Activated T-cell treated with anti-CD3 and anti-CD28 coated beads for 48 hours (primary cell): ENCODE data around the gene NOS1.
A peak's percentile ranks its signal among the peaks of the same experiment; 100 is the strongest.
"Not testable (repeated sequence)": the region's sequence is repeated elsewhere in the genome, so short reads cannot be mapped to it uniquely, and the experiment has no call there.

Experiments
- DNase-seq: peaks from one replicate; pipeline ENCODE4 v3.0.0-alpha.2; 2020; ENCODE audit warnings: low read depth

NOS1 gene

DNA sequence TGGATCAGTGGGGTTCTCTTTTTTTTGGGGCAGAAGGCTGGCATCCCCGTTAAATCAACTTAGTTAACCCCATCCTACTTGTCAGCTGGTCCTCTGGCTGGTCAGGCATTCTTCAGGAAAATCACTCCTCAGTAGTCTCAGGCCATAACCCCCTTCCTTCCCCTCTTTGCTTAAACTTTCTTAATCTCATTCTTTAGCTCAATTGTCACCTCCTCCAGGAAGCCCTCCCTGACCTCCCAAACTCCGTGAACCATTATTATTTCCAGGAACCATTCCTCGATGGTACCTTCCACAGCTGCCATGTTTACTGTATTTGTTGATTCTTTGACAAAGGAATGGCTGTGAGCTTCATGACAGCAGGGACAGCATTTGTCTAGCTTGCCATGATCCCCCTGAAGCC is 98.7 kb downstream of the NOS1 start:
- no peak for DNase-seq

GRCh38 chr12:117261247-117261646 is 100.2 kb downstream of the NOS1 start:
- DNase-seq: no peak

GRCh38 chr12:117255386-117255785 is 106.0 kb downstream of the NOS1 start:
- no peak for DNase-seq

DNA sequence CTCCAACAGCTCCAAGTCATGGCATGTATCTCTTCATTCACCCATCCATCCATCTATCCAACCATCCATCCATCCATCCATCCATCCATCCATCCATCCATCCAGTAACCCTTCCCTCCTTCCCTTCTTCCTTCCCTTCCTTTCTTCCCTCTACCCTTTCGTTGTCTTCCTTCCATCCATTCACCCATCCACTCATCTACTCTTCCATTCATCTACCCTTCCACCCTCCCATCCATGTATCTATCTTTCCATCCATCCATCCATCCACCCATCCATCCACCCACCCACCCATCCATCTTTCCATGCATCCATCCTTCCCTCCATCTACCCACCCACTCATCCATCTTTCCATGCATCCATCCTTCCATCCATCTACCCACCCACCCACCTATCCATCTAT is 117.9 kb downstream of the NOS1 start:
- no peak for DNase-seq

DNA sequence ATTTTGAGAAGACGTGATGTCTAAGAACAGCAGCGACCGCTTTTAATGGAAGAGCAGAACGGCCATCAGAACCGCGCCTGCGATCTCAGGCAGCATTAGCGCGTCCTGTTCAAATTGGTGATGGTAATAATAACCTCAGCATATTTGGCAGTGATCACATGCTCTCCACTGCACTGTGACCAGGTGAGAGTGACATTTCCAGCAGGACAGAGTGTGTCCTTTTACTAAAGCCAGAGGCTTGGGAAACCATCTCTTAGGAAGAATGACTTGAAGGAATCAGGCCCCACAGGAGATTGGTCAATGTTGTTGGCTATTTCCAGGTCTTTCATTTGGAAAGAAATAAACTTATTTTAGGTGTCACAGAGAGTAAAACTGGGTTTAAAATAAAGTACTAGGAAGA is 119.7 kb downstream of the NOS1 start:
- DNase-seq: no peak

DNA sequence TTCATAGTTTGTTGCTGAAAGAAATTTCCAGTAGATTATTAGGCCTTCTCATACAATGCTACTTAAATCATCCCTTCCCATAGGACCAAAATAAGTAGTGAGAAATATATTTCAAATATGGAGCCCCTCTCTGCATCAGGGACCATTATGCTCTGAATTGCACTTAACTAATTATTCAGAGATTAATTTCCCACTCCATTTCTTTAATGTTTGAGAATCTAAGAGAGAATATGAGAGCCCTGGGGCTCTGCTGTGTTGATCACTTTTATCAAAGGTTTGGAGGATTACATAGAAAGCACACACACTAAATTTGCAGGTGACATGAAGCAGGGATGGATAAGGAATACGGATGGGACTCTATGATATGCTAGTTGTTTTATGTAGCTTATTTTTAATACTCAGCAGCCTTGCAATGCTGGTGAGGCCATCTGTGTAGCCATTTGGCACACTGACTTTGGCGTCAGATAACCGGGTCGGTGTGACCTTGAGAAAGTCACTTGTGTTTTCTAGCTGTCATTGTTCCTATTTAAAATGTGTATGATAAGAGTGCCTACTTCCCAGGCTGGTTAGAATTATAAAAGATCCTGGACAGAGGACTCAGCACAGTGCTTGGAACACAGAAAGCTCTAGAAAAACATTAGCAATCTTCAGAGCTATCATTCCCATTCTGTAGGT is 121.2 kb downstream of the NOS1 start:
- DNase-seq: no peak

DNA sequence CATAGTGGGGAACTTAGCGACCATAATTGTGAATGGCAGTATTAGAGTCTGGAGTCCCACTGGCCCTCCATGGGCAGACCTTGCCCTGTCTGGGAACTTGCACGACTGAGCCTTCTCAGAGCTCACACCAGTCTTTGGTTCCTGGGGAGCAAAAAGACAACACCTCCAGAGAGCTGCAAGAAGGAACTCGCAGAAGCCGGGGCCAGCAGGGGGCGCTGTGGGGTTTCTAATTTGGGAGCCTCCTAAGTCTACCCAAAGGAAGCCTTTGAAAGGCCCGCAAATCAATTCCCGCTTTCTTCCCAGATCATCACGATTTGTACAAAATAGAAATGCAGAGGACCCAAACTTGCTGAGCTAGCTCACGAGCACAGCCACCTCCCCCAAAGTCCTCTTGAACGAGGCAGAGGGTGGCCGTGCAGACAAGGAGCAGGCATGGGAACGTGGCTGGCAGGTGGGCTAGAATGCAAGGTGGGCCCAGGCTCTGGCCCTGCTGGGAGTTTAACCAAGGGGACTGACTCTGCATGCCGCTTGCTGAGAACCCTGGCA is 124.9 kb downstream of the NOS1 start:
- peak; percentile 71 for DNase-seq

DNA sequence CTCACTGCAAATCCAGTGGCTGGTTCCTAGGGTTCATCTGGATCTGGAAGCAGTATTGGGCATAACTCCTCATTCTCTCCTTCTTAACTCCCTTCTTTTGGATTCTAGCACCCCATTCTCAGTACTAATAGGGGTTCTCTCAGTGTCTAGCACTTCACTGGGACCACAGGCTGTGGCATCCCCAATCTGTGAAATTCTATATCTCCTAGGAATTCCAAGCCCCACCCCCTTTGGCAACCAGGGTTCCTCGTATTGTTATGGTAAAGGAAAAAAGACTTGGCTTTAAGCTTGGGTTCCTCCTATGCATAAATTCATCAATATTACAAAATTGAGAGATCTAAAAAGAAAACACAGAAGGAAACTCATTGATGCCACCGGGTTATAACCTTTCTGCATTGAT is 126.2 kb downstream of the NOS1 start:
- no peak for DNase-seq

DNA sequence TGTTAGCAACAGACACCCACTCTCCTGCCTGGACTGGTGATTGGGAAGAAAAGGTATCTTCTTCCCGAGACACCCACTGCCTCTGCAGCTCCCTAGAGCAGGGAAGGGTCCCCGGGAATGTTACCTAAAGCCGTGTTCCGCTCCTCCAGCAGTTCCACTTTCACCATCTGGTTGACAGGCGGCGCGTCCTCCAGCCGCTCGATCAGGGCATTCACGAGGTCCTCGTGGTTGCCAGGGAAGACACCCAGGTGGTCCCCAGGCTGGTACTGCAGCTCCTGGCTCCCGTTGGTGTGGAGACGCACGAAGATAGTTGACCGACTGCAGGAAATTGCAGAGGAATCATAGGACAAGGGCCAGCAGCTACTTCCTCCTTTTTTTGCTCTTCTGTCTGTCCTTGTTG is 127.0 kb downstream of the NOS1 start:
- DNase-seq: no peak

DNA sequence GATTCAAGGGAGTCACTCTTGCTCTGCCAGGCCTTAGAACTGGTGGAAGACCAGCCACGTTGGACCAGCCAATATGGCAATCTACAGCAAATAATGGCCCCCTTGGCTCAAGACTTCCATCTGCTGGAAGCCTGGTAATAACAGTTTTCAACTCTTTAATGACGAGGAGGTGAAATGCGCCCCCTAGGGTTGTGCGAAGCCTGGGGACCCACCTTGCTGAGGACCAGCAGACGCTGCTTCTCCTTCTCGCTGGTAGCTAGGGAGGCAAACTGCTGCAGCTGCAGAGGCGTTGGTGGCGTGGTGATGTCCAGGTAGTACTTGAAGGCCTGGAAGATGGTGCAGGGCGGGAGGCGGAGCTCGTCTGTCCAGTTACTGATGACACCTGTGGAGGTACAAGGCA is 129.7 kb downstream of the NOS1 start:
- DNase-seq: no peak

GRCh38 chr12:117228239-117228638 is 133.2 kb downstream of the NOS1 start:
- DNase-seq: no peak

DNA sequence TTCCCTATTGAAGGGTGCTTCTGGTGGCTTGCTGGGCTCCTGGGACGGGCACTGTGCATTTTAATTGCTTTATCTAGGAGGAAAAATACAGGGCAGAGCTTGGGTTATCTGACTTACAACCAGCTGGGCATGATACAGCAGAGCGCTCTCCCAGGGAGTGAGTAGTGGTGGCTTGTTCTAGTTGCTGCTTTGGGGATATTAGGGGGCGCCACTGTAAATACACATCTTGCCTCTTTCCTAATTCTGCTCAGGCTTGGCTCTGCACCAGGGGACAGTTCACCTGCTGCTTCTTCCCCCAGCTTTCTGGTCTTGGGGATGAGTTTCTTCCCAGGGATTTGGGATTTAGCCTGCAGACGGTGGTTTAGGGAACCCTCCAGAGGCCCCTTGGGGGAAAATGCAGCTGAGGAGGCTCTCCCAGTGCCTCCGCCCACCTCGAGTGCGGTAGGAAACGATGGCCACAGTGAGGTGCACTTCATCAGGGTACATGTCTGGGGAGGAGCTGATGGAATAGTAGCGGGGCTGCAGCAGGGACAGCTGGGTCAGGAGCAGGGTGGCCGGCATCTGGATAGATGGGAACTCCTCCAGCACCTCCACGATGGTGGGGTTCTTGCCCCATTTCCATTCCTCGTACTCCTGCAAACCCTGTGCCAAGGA is 134.3 kb downstream of the NOS1 start:
- DNase-seq: no peak

GRCh38 chr12:117226505-117226904 is 134.9 kb downstream of the NOS1 start:
- DNase-seq: no peak

GRCh38 chr12:117225179-117225578 is 136.2 kb downstream of the NOS1 start:
- no peak for DNase-seq

GRCh38 chr12:117220947-117221346 is 140.5 kb downstream of the NOS1 start:
- DNase-seq: not testable (repeated sequence)

DNA sequence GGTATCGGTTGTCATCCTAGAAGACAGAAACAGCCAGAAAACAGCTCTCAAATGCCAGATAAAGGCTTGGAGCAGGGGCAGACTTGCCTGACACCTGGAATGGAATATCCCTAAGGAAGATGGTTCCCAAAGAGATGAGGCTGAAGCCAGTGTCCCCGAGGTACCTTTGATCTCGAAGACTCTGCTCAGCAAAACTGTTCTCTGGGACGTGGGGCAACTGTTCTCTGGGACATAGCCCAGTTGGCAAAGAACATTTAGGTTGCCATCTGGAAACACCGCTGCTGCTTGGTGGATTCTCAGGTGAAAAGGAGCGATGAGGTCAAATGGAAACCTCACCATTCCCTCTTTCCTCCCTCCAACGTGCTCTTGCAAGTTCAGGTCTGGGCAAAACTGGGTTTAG is 143.3 kb downstream of the NOS1 start:
- DNase-seq: no peak

DNA sequence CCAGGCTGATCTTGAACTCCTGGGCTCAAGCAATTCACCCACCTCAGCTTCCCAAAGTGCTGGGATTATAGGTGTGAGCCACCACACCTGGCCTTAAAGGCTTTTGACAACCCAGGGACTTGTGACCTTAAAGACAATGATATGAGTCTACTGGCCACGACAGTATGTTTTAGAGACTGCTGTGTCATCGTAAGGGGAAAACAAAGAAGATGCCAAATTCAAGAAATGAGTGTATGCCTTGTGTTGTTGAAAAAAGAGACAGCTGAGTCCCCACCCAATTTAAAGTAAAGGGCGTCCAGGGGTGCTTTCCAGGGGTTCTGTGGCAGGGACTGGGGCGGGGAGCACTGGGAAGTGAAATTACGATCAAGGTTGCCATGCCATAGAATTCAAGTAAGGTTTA is 144.7 kb downstream of the NOS1 start:
- DNase-seq: no peak

DNA sequence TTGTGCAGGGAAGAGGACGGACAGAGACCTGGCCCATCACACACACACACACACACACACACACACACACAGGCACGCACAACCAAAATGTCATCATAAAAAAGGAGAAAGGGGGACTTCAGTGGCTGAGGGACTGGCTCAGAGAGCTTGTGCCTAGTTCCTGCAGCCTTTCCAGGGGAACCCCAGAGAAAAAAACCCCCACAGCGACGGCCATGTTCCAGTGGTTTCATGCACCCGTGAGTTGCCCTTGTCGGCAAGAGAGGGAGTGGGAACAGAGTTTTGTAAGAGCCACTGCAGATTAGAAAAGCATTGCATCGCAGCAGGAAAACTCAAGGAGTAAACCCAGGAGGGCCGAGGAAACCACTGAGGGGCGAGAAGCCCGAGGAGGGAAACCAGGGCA is 146.6 kb downstream of the NOS1 start:
- DNase-seq: no peak

DNA sequence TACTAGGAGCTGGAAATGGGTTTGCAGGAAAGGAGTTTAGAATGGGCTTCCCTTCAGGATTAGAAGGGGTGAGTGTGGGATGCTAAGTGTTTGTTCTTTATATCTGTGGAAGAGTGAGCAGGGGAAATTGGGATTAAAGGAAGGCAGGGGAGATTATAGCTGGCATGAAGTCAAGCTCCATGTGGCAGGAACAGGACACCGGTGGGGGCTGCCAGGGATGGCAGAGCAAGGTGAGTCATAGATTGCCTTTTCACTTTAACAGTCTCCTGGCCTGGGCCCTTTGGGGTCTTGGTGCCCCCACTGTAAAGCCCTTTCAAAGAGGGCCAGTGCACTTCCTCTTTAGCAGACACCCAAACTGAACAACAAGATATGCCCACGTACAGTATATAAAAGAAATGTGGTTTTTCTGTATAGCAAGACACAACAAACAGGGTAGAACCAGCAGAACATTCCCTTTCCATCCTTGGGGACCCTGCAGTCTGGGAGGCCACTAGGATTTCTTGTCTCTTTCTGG is 148.1 kb downstream of the NOS1 start:
- no peak for DNase-seq

DNA sequence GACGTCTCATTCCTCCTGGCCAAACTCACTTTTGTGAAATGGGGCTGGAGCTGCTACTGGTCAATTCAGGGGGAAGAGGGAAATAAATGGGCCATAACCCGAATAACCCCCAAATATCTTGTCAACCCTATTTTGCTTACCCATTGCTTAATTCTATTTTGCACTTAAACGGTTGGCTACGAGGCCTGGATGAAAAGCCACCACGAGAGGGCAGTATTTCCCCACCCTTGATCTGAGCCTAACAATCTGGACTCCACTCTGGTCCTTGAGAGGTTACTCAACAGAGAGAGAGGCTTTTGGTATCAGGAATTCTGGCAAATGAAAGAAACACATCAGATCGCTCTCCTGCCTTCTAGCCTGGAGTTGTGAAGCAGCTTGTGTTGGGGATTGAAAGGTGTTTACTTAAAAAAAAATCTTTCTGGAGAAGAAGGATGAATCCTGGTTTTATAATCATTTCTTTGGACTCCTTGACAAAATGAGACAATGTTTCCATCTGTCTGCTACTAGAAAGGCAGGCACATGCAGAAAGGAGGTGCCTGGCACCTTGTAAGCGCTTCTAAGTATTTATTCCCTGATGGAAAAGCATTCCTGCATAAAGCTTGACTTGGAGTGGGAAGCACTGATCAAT is 148.7 kb downstream of the NOS1 start:
- DNase-seq: peak; percentile 41

DNA sequence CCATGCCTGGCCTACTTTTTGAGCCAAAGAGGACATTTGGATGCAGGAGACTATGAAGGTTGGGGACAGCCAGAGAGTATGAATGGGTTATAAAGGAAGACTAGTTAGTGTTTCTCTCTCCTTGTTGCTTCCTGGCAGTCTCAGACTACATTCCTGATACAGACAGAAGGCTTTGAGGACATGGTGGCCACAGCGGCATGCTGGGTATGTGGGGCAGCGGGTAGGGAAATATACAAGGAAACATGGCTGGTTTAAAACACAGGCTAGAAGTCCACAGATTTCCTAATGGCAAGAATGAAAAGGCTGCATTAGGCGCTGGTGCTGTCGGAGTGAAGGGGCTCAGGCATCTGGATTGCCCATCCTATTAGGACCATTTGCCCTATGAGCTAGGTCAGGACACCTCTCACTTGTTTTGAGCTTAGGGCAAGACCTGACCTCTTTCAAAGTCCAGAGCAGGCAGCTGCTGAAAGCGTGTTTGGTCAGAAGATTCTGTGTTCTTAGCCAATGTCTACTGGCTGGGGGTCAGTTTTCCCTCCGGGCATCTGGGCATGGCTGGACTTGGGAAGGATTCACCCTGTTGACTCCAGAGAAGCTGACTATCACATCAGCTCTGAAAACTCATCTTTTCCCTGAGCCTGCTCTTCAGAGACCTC is 151.0 kb downstream of the NOS1 start:
- no peak for DNase-seq

- no peak for DNase-seq
Observed at GRCh38 chr12:117209626-117210025, 151.8 kb downstream of the NOS1 start.
